K562 (cell line): ENCODE results near the gene OCRL. TPM values are rescaled to one million over a fixed set of nuclear protein-coding genes. Genes with fewer than 3 reads are reported as not detected.
A peak's percentile ranks its signal among the peaks of the same experiment; 100 is the strongest.

ENCODE experiments used
- ARID1B ChIP-seq: fragments of 450-650 bp; IDR thresholded peaks from 2 replicates; pipeline ENCODE4 v1.6.1; 2016; ENCODE audit warnings: antibody characterized with exemption, mild to moderate bottlenecking, inconsistent platforms
- ASH1L ChIP-seq: fragments of 450-650 bp; IDR thresholded peaks from 2 replicates; pipeline ENCODE4 v1.6.1; 2018; ENCODE audit warnings: borderline replicate concordance, mild to moderate bottlenecking, low read depth; ENCODE audit not compliant: partially characterized antibody
- CHD1 ChIP-seq: fragments of 200-600 bp; sonication (generic); IDR thresholded peaks from one replicate; pipeline ENCODE4 v1.6.1; 2012; ENCODE audit warnings: mild to moderate bottlenecking, moderate library complexity, low read length, inconsistent platforms
- CHD2 ChIP-seq: IDR thresholded peaks from 2 replicates; pipeline ENCODE4 v1.6.1; 2011; ENCODE audit warnings: low read depth, low read length
- E2F1 ChIP-seq: sonication (generic); formaldehyde crosslinking; IDR thresholded peaks from 2 replicates; pipeline ENCODE4 v1.8.1; 2023; ENCODE audit warnings: mild to moderate bottlenecking, missing genetic modification reagents, moderate library complexity
- EGR1 ChIP-seq: fragments of 450-650 bp; conservative IDR thresholded peaks from 2 replicates; pipeline ENCODE4 v1.6.1; 2017; ENCODE audit warnings: mild to moderate bottlenecking
- ELK1 ChIP-seq: sonication (generic); formaldehyde crosslinking; IDR thresholded peaks from 2 replicates; pipeline ENCODE4 v1.8.1; 2022; ENCODE audit warnings: missing genetic modification reagents
- EWSR1 ChIP-seq: fragments of 450-650 bp; IDR thresholded peaks from 2 replicates; pipeline ENCODE4 v1.6.1; 2018; ENCODE audit warnings: borderline replicate concordance, mild to moderate bottlenecking, low read depth, moderate library complexity; ENCODE audit not compliant: partially characterized antibody
- GMEB1 ChIP-seq: fragments of 250-450 bp; sonication (Bioruptor Pico); IDR thresholded peaks from 2 replicates; pipeline ENCODE4 v1.4.0; 2020; ENCODE audit warnings: mild to moderate bottlenecking
- HDAC8 ChIP-seq: fragments of 450-650 bp; IDR thresholded peaks from 2 replicates; pipeline ENCODE4 v1.6.1; 2016; ENCODE audit warnings: mild to moderate bottlenecking, missing genetic modification characterization, moderate library complexity, missing compliant biosample characterization
- HMBOX1 ChIP-seq: sonication (generic); IDR thresholded peaks from 2 replicates; pipeline ENCODE4 v1.6.1; 2016
- ID3 ChIP-seq, 2 experiments: fragments of 250-450 bp in 1 of 2; fragments of 450-650 bp in 1 of 2; sonication (Bioruptor Pico) in 1 of 2; IDR thresholded peaks; 2 replicates each; pipeline versions ENCODE4 v1.6.1 to v1.8.0; 2016 to 2021; ENCODE audit warnings: mild to moderate bottlenecking in 2 of 2, moderate library complexity in 2 of 2, missing compliant biosample characterization in 1 of 2, missing genetic modification characterization in 1 of 2
- MEF2A ChIP-seq: IDR thresholded peaks from 2 replicates; pipeline ENCODE4 v1.6.1; 2011; ENCODE audit warnings: low read depth, mild to moderate bottlenecking, low read length, moderate library complexity; ENCODE audit not compliant: control insufficient read depth
- NFE2 ChIP-seq: IDR thresholded peaks from 2 replicates; pipeline ENCODE4 v1.6.1; 2014; ENCODE audit warnings: antibody characterized with exemption, low read depth
- POLR3A ChIP-seq: IDR thresholded peaks from 2 replicates; pipeline ENCODE4 v1.6.1; 2011; ENCODE audit warnings: borderline replicate concordance, mild to moderate bottlenecking, moderate library complexity; ENCODE audit not compliant: insufficient read length, insufficient read depth; ENCODE audit errors: extremely low read depth
- SIN3B ChIP-seq: fragments of 450-650 bp; IDR thresholded peaks from 2 replicates; pipeline ENCODE4 v1.6.1; 2017; ENCODE audit warnings: low read depth, mild to moderate bottlenecking, moderate library complexity
- SRSF9 ChIP-seq: fragments of 200-400 bp; formaldehyde crosslinking; IDR thresholded peaks from 2 replicates; pipeline ENCODE4 v1.6.1; 2017; ENCODE audit warnings: low read depth, low read length, borderline replicate concordance
- ZNF212 ChIP-seq: fragments of 450-650 bp; formaldehyde crosslinking; IDR thresholded peaks from 2 replicates; pipeline ENCODE4 v1.4.0; 2020; ENCODE audit warnings: mild to moderate bottlenecking
- ZNF253 ChIP-seq: fragments of 250-450 bp; sonication (Bioruptor Pico); conservative IDR thresholded peaks from 2 replicates; pipeline ENCODE4 v1.6.1; 2021; ENCODE audit warnings: mild to moderate bottlenecking
- ZNF277 ChIP-seq: fragments of 250-450 bp; sonication (Bioruptor Pico); IDR thresholded peaks from 2 replicates; pipeline ENCODE4 v1.8.0; 2022; ENCODE audit warnings: inconsistent platforms, mild to moderate bottlenecking, moderate library complexity, borderline replicate concordance
- ZNF324 ChIP-seq: fragments of 250-450 bp; sonication (Bioruptor Pico); IDR thresholded peaks from 2 replicates; pipeline ENCODE4 v1.4.0; 2020; ENCODE audit warnings: mild to moderate bottlenecking
- ZNF76 ChIP-seq: fragments of 250-450 bp; sonication (Bioruptor Pico); IDR thresholded peaks from 2 replicates; pipeline ENCODE4 v1.4.0; 2020; ENCODE audit warnings: mild to moderate bottlenecking, moderate library complexity, borderline replicate concordance
- ZNF780A ChIP-seq: fragments of 250-450 bp; sonication (Bioruptor Pico); IDR thresholded peaks from 2 replicates; pipeline ENCODE4 v1.5.0; 2021; ENCODE audit warnings: mild to moderate bottlenecking
- polyA plus RNA-seq, 8 experiments: library from polyadenylated mRNA; depleted of rRNA in 4 of 8; stranded (reverse) in 5 of 8; unstranded in 3 of 8; fragments of >200 nt; fragmentation: Nextera tagmentation in 2 of 8; fragmentation: Illumina TruSeq in 1 of 8; extraction: Ambion mirVana in 2 of 8; extraction: Trizol in 1 of 8; gene quantifications; 2 replicates each; pipeline versions ENCODE4 v1.2.1 to v1.2.3, GENCODE V29; 2011 to 2014; ENCODE audit warnings: inconsistent platforms in 1 of 8, missing spikeins in 1 of 8
- total RNA-seq, 7 experiments: library from RNA; depleted of rRNA in 6 of 7; stranded (reverse); fragments of >200 nt in 6 of 7; fragmentation: Illumina TruSeq in 2 of 7; extraction: Trizol in 2 of 7; gene quantifications; 2 replicates each; pipeline versions ENCODE4 v1.2.1 to v1.2.3, GENCODE V29; 2011 to 2021; ENCODE audit warnings: low replicate concordance in 1 of 7

OCRL gene
- total and polyA plus RNA-seq, 9 of the 15 experiments (the other 6 are each of a cell fraction or from before 2014, with no cell fraction given): 2.2 to 23.4 (median 11.9) TPM

GRCh38 chrX:129577877-129578276 lies 37.8 kb downstream of the OCRL start (continued):
- TF ChIP-seq GMEB1 (CRISPR knock-in tag) (no peak), ZNF324 (CRISPR knock-in tag) (no peak), EWSR1 (no peak), ID3 (CRISPR knock-in tag; IDR thresholded peaks at IDR 0.05) (no peak), ID3 (tag; IDR thresholded peaks at IDR 0.05) (no peak), ZNF76 (CRISPR knock-in tag) (no peak), ZNF277 (CRISPR knock-in tag) (no peak), CHD1 (no peak), SIN3B (no peak), HDAC8 (tag) (no peak), ASH1L (no peak), E2F1 (no peak), ZNF253 (CRISPR knock-in tag) (no peak), HMBOX1 (no peak), MEF2A (no peak), ZNF212 (CRISPR knock-in tag) (no peak), ZNF780A (CRISPR knock-in tag) (no peak), EGR1 (peak; percentile 33; the same call in 1 of the 2 replicates), ARID1B (0 out of 2 replicates have a peak, but pooled peaks have one; percentile 17), NFE2 (peak; percentile 82), SRSF9 (no peak), CHD2 (no peak), POLR3A (no peak), ELK1 (no peak)
